Fibroblast of mammary gland (primary cell): Measurements from ENCODE around the gene POLQ.
"Not testable (repeated sequence)": the region's sequence is repeated elsewhere in the genome, so short reads cannot be mapped to it uniquely, and the experiment has no call there.

Experiments used
- DNase-seq: peaks from one replicate; pipeline ENCODE4 v3.0.0-alpha.2; 2010; ENCODE audit warnings: low read depth
- H3K4me3 ChIP-seq: 2 replicates; pipeline ENCODE4 v1.5.1; 2011; ENCODE audit warnings: low read depth, mild to moderate bottlenecking, low read length, moderate library complexity; ENCODE audit not compliant: control insufficient read depth
- CTCF ChIP-seq: conservative IDR thresholded peaks from 2 replicates; pipeline ENCODE4 v1.5.1; 2011; ENCODE audit warnings: low read depth, low read length, inconsistent platforms; ENCODE audit not compliant: control insufficient read depth, insufficient read depth

The POLQ gene

GRCh38 chr3:121473001-121473400, 72.8 kb downstream of the POLQ start:
- no peak for DNase-seq
- H3K4me3 ChIP-seq: no peak overlapping the region
- TF ChIP-seq CTCF: no peak

- DNase-seq: no peak
- TF ChIP-seq CTCF: no peak
- no peak overlapping the region for H3K4me3 ChIP-seq
These were observed 78.7 kb downstream of the POLQ start for GRCh38 chr3:121467085-121467484.

GRCh38 chr3:121463745-121464144, 82.0 kb downstream of the POLQ start:
- TF ChIP-seq CTCF: no peak
- H3K4me3 ChIP-seq: no peak overlapping the region
- DNase-seq: no peak

GRCh38 chr3:121462565-121462964, 83.2 kb downstream of the POLQ start:
- H3K4me3 ChIP-seq: no peak overlapping the region
- DNase-seq: no peak
- no peak for TF ChIP-seq CTCF

GRCh38 chr3:121451752-121452151, 94.0 kb downstream of the POLQ start:
- DNase-seq, H3K4me3 ChIP-seq: not testable (repeated sequence)

- no peak for TF ChIP-seq CTCF
- DNase-seq: no peak
These were observed 102.3 kb downstream of the POLQ start for GRCh38 chr3:121443456-121443855.

GRCh38 chr3:121436641-121437040, 109.1 kb downstream of the POLQ start:
- H3K4me3 ChIP-seq: no peak overlapping the region
- TF ChIP-seq CTCF: no peak
- DNase-seq: no peak

More at GRCh38 chr3:121443456-121443855, 102.3 kb downstream of the POLQ start:
- no peak overlapping the region for H3K4me3 ChIP-seq

- no peak for TF ChIP-seq CTCF
- DNase-seq: no peak
- H3K4me3 ChIP-seq: no peak overlapping the region
These were observed 109.7 kb downstream of the POLQ start for GRCh38 chr3:121436074-121436473.
